Spleen (tissue), 11 donors: ENCODE results near the gene HEPHL1. TPM values are rescaled to one million over a fixed set of nuclear protein-coding genes. Genes with fewer than 3 reads are reported as not detected.

Experiments used
- DNase-seq: peaks from one replicate; pipeline ENCODE4 v3.0.0-alpha.2; 2020
- H3K27ac ChIP-seq, 8 donors: fragments of 200-600 bp; sonication (generic) in 7 of 8; 1 replicate in 4 of 8; 2 replicates in 4 of 8; pipeline versions ENCODE4 v1.5.0 to v1.8.0; 2016 to 2021; ENCODE audit warnings: inconsistent platforms in 4 of 8, mild to moderate bottlenecking in 4 of 8, moderate library complexity in 1 of 8
- H3K27me3 ChIP-seq, 7 donors: fragments of 200-600 bp; sonication (generic) in 6 of 7; replicated peaks in 1 of 7; 1 replicate in 4 of 7; 2 replicates in 3 of 7; pipeline versions ENCODE4 v1.5.0 to v1.8.0; 2016 to 2021; ENCODE audit warnings: inconsistent platforms in 3 of 7, mild to moderate bottlenecking in 1 of 7
- H3K36me3 ChIP-seq, 6 donors: fragments of 200-600 bp; sonication (generic) in 5 of 6; 1 replicate in 4 of 6; 2 replicates in 2 of 6; pipeline versions ENCODE4 v1.5.0 to v1.8.0; 2016 to 2021; ENCODE audit warnings: inconsistent platforms in 2 of 6
- H3K4me1 ChIP-seq, 6 donors: fragments of 200-600 bp; sonication (generic) in 5 of 6; 1 replicate in 3 of 6; 2 replicates in 3 of 6; pipeline versions ENCODE4 v1.5.0 to v1.8.0; 2016 to 2021; ENCODE audit warnings: inconsistent platforms in 3 of 6
- H3K4me3 ChIP-seq, 8 donors: fragments of 200-600 bp; sonication (generic) in 7 of 8; 1 replicate in 4 of 8; 2 replicates in 4 of 8; pipeline versions ENCODE4 v1.5.0 to v1.8.0; 2016 to 2021; ENCODE audit warnings: inconsistent platforms in 4 of 8, mild to moderate bottlenecking in 4 of 8, moderate library complexity in 2 of 8
- H3K9me3 ChIP-seq, 8 donors: fragments of 200-600 bp; sonication (generic) in 7 of 8; 1 replicate in 4 of 8; 2 replicates in 4 of 8; pipeline versions ENCODE4 v1.5.0 to v1.8.0; 2016 to 2021; ENCODE audit warnings: inconsistent platforms in 4 of 8
- CTCF ChIP-seq, 11 experiments: fragments of 200-600 bp in 7 of 11; fragments of 450-650 bp in 4 of 11; sonication (generic) in 4 of 11; IDR thresholded peaks in 8 of 11; conservative IDR thresholded peaks in 3 of 11; 1 replicate in 7 of 11; 2 replicates in 4 of 11; pipeline versions ENCODE4 v1.4.0 to v1.8.0; 2016 to 2021; ENCODE audit warnings: antibody characterized with exemption in 11 of 11, inconsistent platforms in 4 of 11, mild to moderate bottlenecking in 1 of 11
- POLR2A ChIP-seq, 3 donors: fragments of 450-650 bp; IDR thresholded peaks; one replicate each; pipeline ENCODE4 v1.5.1; 2017; ENCODE audit warnings: antibody characterized with exemption in 3 of 3, mild to moderate bottlenecking in 1 of 3
- POLR2AphosphoS5 ChIP-seq, 3 donors: sonication (generic); formaldehyde crosslinking; IDR thresholded peaks; one replicate each; pipeline ENCODE4 v1.5.1; 2017; ENCODE audit warnings: antibody characterized with exemption in 3 of 3
- WGBS, 5 donors: extraction: QIAGEN DNeasy Blood & Tissue Kit in 3 of 5; methylation state at CpG; one replicate each; pipeline versions ENCODE4 v1.1.5 to v1.1.7; 2013 to 2018; 5-methylcytosine and 5-hydroxymethylcytosine counted together
- intact Hi-C: fragments of 100-400 bp; cut with DNase I; formaldehyde crosslinking; loops from one replicate; pipeline ENCODE4 v1.15.0; 2023; ENCODE audit warnings: low total_unique reads
- polyA plus RNA-seq, 3 donors: library from polyadenylated mRNA; stranded (reverse); fragments of 200-250 nt; gene quantifications; one replicate each; pipeline ENCODE4 v1.2.1, GENCODE V29; 2013
- total RNA-seq, 7 donors: library from RNA; depleted of rRNA in 3 of 7; stranded (reverse); fragments of >200 nt in 3 of 7; fragmentation: NEBNext Ultra II Directional in 4 of 7; extraction: Animal tissue kit (Norgen Biotek cat#: 25700) in 4 of 7; gene quantifications; one replicate each; pipeline versions ENCODE4 v1.1.0 to v1.2.1, GENCODE V29; 2016 to 2021
- donor health status: healthy with polysubstance abuse.
- donor health status: DM: no; HTN: no; CAD: no; lungs with moderate emphysema.
- donor health status: DM: no; HTN: no; CAD: no.
- donor health status: Bipolar disorder and iron deficiency.
- donor health status: healthy.
- donor health status: DM: no; HTN: no; CAD: no.
- donor health status: DM: yes; HTN: yes; CAD: no.

The HEPHL1 gene
- total and polyA plus RNA-seq, 10 donors: not detected

- H3K4me3 ChIP-seq: no peak overlapping the region
- no peaks in the 10 kb centered on the region for H3K27me3 ChIP-seq
- no peak for TF ChIP-seq POLR2A (IDR thresholded peaks at IDR 0.05)
- TF ChIP-seq CTCF (IDR thresholded peaks at IDR 0.05 in 8 of 11, conservative IDR thresholded peaks at IDR 0.05 in 3 of 11): no peak
- TF ChIP-seq POLR2AphosphoS5 (IDR thresholded peaks at IDR 0.05): no peak
- no peaks in the 10 kb centered on the region for H3K9me3 ChIP-seq
- intact Hi-C loops: no loop called here
- peak overlapping the region in 7 of 8 donors; percentile 26 to 74 (median 54) for H3K27ac ChIP-seq
- no peaks in the 10 kb centered on the region for H3K36me3 ChIP-seq
- 48 to 73% (median 64%) methylated on average over 7 to 10 of the region's 10 CpGs for WGBS, 5 donors
- peaks cover 32 to 67% (median 59%) of the 10 kb centered on the region in 6 donors for H3K4me1 ChIP-seq
- no peak for DNase-seq
Measured at GRCh38 chr11:94134651-94135512, 113.7 kb downstream of the HEPHL1 start.

GRCh38 chr11:94139416-94139815, 118.3 kb downstream of the HEPHL1 start:
- no peak overlapping the region for H3K4me3 ChIP-seq
- H3K9me3 ChIP-seq: no peaks in the 10 kb centered on the region
- TF ChIP-seq POLR2A (IDR thresholded peaks at IDR 0.05): no peak
- no peak for TF ChIP-seq CTCF (IDR thresholded peaks at IDR 0.05 in 8 of 11, conservative IDR thresholded peaks at IDR 0.05 in 3 of 11)
- no peak for TF ChIP-seq POLR2AphosphoS5 (IDR thresholded peaks at IDR 0.05)
- intact Hi-C loops: no loop called here
- WGBS, 5 donors: 94 to 100% (median 95%) methylated on average over 4 of the region's 4 CpGs
- no peaks in the 10 kb centered on the region for H3K36me3 ChIP-seq
- no peaks in the 10 kb centered on the region for H3K27me3 ChIP-seq
- peaks cover 5 to 65% (median 44%) of the 10 kb centered on the region in 6 donors for H3K4me1 ChIP-seq
- no peak for DNase-seq
- no peak overlapping the region for H3K27ac ChIP-seq

- Histone ChIP-seq H3K4me1 (peaks cover 0 to 63% (median 38%) of the 10 kb centered on the region in 6 donors), H3K27ac (no peak overlapping the region)
- WGBS, 5 donors: 80 to 86% (median 80%) methylated on average over 2 of the region's 2 CpGs
Measured at GRCh38 chr11:94140154-94140655, 119.1 kb downstream of the HEPHL1 start.

More at GRCh38 chr11:94140154-94140655, 119.1 kb downstream of the HEPHL1 start:
- TF ChIP-seq CTCF (IDR thresholded peaks at IDR 0.05 in 8 of 11, conservative IDR thresholded peaks at IDR 0.05 in 3 of 11) (no peak), POLR2A (IDR thresholded peaks at IDR 0.05) (no peak), POLR2AphosphoS5 (IDR thresholded peaks at IDR 0.05) (no peak)
- Histone ChIP-seq H3K9me3 (no peaks in the 10 kb centered on the region), H3K27me3 (no peaks in the 10 kb centered on the region), H3K36me3 (no peaks in the 10 kb centered on the region), H3K4me3 (no peak overlapping the region)
- intact Hi-C loops: no loop called here
- DNase-seq: no peak
